ENCODE measurements around the gene CARS1.

The CARS1 gene

DNA sequence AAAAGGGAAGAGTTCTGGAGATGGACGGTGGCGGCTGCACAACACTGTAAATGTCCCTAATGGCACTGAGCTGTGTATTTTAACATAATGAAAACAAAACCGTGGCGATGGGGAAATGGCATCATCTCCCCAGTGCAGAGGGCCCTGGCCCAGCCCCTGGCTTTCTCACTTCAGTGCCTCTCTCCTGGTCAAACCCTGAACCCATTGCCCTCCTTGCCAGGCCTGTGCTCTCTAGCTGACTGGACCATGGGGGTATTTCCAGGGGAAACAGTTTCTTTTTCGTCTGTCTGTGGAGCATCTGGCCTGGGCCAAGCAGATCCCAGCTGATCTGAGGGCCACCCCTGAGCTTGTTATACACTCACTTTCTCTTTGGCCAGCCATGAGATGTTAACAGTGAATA is 47.7 kb downstream of the CARS1 start:
- DNase-seq (ENCODE audit: low read depth in 2 of 2): no peak

DNA sequence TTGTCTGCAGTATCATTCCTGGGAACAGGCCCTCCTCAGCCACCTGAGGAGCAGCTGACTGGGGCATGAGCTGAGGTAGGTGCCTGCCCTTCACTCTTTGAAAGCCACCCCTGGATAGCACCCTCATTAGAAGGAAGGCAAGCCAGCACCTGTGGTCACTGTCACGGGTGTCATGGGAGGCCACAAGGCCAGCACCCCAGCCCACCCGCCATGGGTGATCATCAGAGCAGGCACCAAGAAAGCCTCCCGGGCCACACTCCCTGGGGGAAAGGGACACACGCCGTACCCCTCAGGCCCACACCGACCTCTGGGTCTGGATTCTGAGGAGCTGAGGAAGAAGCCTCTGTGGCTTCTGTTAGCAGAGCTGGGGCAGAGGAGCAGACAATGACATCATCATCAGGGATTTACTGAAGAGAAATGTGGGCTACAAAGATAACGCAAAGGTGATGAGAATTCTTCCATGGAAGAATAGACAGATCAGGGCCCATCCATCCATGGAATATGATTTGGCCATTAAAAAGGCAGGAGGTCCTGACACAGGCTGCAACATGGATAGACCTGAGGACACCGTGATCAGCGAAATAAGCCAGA is 48.4 kb downstream of the CARS1 start:
- DNase-seq (ENCODE audit: low read depth in 2 of 2): no peak

DNA sequence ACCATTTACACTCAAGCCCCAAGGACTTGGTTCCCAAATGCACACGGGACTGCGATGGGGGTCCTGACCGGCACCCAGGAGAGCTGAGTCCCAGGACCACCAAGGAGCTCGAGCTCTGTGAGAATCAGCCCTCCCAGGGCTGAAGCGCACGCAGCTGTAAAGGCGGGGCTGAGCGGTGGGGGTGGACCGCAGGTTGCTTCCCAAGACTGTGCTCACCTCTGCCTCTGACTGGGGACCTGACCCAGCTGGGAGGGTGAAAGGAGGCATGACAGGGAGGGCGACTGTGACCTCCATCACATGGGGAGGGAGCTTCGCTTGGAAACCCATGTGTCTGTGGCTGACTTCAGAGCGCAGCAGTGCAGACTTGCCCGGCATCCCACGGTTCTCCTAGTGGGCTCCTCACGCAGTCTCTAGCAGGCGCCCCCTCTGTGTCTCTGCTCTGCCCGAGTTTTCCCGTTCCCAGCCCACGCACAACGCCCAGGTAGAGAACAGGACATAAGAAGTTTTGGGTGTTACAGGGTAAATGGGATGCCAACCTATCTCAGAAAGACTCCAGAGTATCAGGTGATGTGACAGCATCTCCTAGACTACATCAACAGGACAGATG is 49.7 kb downstream of the CARS1 start:
- DNase-seq (ENCODE audit: low read depth in 2 of 2): no peak

DNA sequence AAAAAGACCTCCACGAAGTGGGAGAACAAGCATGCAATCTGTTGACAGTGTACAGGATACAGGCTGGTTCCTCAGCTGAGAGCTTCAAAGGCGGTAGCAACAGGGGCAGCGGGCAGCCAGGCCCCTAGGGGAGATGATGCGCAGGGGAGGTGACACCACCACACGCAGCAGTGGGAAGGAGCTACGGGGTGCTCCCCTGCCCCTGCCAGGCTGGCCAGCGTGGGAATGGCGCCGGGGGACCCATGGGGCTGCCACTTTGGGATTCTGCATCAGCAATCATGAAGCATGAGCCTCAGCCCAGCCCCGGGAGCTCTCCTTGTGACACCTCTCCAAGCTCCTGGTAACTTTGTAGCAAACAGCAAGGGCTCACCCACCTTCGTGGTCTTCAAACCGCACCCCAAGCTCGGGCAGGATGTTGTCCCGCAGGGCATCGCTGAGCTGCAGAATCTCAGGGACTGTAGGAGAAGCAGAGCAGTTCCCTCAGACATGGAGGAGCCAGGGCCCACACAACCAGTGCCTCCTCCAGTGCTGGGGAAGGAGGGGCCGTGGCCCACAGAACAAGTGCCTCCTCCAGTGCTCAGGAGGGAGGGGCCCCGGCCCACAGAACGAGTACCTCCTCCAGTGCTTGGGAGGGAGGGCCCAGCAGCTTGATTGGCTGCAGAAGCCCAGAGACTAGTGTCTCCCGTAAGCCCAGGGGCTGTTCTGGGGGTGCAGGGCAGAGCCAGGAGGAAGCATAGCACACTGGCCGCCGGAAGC is 50.5 kb downstream of the CARS1 start:
- peak in 1 of 2 donors; percentile 22 for DNase-seq (ENCODE audit: low read depth in 2 of 2)

DNA sequence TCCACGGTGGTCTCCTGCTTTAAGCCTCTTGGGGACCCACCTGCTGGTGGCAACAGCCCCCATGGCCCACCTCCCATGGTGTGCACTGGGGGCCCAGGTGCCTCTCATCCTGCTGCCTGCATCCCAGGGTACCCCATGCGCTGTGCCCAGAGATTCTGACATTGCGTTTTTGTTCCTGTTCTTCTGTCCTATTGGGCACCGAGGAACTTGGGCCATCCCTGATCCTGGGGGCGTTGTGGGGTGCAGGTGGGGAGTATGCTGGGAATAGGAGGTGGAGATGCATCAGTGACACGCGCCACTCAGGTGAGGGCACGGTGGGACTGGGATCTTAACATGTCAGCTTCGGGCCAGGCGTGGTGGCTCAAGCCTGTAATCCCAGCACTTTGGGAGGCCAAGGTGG is 52.7 kb downstream of the CARS1 start:
- no peak for DNase-seq (ENCODE audit: low read depth in 2 of 2)

DNA sequence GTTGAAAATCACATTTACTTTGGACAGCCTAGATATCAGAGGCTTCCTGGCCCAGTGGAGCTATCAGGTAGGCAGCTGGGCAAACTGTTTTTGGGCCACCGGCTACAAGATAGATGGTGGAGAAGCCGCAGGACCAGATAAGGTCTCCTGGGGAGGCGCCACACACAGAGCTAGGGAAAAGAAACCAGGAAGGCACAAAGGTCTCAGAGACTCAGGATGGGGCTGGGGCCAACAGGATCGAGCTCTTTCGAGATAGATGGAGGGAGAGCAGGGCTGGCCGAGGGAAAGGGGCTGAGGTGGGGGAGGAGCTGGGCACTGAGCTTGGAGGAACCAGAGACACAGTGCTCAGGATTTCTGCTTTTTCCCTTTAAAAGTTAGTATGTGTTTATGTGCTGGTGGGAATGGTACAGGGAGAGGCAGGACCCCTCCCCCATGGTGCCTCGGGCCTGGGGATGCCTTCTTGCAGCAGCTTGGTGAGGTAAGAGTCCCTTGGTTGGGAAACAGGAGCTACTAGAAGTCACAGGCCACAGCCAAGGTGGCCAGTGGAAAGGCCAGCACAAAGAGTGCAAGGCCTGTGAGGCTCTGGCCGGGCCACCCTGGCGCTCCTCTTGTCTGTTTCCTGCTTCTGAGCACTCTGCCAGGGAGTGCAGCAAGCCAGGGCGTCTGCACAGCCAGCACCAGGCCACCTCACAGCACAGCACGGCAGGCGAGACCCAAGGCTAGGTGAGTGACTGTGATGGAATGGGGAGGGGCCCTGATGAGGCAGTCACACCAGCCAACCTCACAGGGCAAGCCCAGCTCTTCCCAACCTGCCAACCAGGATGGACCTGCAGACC is 53.6 kb downstream of the CARS1 start:
- DNase-seq (ENCODE audit: low read depth in 2 of 2): no peak

DNA sequence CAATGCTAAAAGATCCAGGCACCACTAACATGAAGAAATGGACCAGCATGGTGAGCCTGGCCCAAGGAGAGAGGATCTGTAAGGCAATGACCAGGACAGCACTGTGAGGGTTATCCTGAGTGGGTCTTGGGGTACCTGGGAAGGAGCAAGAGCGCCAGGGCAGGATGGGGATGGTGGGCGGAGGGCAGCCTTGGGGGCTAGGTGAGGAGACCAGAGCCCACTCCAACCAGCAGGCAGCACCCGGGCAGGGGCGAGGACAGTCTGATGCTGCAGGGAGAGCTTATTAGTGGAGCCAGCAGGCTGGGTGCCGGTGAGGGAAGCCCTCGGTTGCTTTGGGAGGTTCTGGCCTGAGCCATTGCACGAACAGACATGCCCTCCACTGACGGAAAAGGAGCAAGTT is 54.4 kb downstream of the CARS1 start:
- DNase-seq (ENCODE audit: low read depth in 2 of 2): no peak

DNA sequence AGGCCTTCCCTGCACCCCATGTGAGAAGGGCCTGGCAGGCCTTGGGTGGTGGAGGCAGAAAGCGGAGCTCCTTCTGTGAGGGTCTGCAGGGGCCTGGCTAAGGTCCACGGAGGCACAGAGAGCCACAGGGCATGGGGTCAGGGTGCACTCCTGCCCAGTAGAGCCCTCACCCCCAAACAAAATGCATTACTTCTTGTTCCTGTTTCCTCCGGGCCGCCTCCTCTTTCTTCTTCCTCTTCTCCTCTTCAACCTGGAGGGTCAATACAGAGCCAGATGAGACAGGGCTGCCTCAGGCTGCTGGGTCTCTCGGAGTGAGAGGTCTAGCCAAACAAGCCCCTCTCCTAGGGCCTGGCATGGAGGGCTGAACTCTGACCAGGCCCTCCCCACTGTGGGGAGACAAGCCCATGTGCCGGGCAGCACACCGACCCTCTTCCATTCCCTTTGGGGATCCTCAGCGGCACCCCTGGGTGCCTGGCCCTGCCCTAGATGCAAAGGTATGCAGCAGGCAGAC is 54.8 kb downstream of the CARS1 start:
- no peak for DNase-seq (ENCODE audit: low read depth in 2 of 2)

DNA sequence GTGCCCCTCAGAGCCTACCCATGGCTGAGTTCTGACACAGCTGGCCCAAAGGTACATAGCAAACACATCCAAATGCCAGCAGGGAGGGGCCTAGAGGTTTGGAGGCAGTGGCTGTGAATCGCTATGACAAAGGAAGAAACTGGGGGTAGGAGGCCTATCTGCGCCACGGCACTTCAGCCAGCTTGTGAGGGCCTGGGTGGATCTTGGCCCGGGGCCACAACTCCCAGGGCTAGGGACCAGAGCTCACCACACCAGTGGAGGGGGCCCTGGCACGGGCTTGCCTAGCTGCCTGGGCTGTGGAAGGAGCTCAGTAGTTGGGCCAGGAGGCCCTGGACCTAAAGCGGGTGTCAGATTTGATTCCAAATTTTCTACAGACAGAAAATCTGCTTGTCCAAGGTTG is 55.7 kb downstream of the CARS1 start:
- no peak for DNase-seq (ENCODE audit: low read depth in 2 of 2)

DNA sequence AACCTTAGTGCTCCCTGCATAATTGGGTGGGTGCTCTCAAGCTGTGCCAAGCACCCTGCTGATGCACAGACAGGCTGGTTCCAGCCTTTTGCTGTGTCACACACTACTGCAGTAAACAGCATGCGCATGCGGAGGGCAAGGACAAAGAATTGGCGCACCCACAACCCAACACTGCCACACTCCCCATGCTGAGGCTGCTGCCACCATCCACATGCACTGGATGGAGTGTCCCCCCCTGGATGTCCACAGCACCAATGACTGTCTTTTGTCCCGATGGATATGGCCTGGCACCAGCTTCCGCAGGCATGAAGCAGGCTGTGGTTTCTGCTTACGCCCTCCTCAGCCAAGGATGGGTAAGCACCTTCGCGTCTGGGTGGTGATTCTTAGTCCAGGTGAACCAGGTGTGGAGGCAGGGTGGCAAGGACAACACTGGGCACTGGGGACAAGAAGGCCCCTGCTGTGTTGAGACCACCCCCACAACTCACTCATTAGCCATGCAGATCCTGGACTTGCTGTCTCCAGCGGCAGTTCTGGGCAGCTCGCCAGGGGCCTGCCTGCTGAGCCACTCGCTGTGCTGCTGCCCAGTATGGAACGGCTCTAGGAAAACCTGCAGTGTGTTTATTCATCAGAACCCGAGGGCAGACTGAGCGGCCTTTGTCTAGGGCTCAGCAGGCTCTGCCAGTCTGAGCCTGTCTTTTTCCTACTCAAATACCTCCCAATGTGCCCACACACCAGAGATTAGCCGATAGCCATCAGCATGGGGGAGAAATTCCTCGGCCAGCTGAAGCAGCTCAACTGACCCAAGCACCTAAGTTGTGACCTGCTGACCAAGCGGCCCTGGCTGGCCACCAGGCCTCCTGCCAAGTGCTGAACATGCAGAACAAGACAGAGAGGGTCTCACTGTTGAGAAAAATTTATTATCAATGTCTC is 56.9 kb downstream of the CARS1 start:
- no peak for DNase-seq (ENCODE audit: low read depth in 2 of 2)

DNA sequence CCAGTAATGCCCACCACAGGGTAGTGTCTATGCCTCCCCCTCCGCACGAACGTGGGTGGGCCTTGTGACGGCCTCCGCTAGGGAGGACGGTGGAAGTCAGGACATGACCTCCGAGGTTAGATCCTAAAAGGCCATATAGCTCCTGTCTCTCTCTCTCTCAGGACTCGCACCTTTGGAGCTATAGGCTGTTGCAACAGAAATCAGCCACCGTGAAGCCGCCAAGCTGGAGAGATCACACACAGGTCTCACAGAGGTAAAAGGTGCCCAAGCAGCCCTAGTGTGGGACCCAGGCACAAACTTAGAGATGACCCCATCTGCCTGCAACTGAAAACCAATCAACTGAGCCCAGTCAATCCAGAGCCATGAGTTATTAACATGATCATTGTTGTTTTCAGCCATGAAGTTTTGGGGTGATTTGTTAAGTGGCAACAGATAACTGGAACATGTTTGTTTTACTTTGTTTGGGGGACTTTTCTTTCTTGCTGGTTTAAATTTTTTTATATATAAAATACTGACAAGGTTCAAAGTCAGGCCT is 57.7 kb downstream of the CARS1 start:
- DNase-seq (ENCODE audit: low read depth in 2 of 2): no peak

DNA sequence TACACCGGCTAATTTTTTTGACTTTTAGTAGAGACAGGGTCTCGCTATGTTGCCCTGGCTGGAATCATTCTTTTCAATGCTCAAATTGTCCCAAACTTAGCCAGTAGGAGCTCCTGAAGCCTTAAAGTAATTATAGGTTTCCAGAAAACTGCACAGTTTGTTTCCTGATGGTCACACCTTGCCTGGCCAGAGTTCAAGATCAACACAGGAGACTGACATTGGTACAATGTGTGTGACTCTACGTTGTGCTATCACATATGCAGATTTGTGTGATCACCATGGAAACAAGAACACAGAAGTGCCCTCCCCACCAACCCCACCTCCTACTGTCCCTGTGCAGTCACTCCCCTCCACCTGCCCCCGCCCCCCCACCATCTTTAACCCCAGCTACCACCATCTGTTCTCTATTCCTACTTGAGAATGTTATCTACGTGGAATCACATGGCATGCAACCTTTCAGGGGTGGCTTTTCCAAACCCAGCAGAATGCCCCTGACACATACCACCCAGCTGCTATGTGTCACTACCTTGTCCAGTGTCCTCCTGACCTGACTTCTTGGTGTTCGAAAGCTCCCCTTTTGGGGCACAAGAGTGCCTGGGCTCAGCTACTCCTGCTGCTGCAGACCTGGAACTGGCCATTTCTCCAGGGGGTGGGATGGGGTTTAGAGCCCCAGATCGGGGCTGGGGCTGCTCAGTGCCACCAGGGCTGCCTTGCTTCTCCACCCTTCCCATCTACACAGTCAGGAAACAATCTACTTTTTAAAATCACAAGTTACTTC is 59.0 kb downstream of the CARS1 start:
- no peak for DNase-seq (ENCODE audit: low read depth in 2 of 2)

DNA sequence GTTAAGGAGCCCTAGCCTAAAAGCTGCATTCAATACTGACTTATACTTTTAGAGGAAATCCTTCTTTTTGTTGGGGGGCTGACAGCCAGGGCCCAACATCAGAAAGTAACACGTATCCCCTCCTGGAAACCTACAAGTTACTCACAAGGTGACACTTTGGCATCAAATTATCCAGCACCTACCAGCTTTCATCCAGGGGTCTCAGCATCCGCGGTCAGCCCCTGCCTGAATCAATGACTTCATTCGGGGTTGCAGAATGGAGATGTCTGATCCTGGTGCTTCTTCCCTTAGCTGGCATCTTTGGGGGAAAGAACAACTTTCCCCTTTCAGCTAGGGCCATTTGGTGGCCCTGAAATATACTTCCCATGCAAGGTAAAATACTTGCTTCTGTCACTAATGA is 59.8 kb downstream of the CARS1 start:
- DNase-seq (ENCODE audit: low read depth in 2 of 2): no peak

DNA sequence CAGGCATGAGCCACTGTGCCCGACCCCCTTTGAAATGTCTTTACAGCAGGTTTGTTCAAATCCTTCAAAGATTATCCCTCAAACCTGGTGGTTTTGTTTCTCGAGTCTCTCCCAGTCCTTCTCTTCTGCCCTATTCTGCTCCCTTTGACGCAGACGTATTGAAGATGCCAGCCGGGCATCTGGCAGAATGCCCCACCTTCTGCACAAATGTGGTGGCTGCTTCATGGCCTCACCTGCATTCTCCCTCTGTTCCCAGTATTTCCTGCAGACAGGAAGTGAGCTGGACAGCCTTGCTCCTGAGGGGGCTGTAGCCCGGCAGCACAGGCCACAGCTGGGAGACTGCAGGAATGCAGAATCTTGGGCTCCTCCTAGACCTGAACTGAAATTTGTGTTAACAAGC is 60.2 kb downstream of the CARS1 start:
- DNase-seq (ENCODE audit: low read depth in 2 of 2): no peak

DNA sequence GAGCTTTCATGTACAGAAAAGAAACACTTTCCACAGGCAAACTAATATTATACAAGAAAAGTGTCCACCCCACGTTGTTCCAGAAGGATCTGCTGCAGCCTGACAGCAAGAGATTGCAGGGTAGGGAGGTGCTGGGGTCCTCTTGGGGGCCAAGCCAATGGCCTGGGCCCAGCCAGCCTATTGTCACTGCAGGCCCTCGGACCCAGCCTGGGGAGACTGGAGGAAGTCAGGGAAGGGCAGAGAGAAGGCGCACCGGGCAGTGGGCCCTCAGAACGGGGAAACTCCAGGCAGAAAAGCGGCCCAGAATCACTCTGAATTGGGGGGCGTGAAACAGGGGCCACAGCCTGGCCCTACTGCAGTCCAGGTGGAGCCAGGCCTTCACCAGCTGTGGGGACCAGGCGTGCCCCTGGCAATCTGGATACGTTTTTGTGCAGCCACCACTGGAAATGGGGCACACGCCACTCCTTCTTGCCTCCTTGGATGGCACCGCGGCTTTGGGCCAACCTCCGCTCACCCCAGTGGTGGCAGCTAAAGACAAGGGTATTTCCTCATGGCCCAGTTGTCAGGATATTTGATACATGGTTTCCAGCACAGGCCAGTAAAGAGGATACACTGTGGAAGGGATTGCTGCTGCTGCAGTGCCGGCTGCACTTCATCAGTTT is 61.2 kb downstream of the CARS1 start:
- no peak for DNase-seq (ENCODE audit: low read depth in 2 of 2)

DNA sequence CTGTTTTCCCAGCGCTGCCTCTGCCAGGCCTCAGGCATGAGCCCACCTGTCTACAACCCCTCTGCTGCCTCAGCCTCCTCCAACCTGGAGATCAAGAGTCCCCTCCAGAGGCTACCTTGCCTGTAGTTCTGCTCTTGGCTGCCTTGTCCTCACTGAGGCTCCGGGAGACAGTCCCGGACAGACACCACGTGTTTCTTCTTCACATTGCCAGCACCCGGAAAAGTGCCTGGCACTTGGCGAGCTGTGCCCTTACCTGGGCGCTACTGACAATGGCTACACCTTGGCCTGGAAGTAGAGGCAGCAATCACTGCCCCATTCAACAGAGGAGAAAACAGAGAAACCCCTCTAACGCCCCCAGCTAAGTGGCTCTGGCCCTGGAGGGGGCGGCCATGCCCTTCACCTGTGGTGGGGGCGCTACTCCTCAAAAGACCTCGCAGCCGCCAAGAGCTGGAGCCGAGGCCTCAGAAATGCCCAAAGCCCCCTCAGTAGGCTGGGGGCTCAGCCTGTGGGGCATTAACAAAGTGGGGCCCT is 62.1 kb downstream of the CARS1 start:
- DNase-seq (ENCODE audit: low read depth in 2 of 2): no peak

DNA sequence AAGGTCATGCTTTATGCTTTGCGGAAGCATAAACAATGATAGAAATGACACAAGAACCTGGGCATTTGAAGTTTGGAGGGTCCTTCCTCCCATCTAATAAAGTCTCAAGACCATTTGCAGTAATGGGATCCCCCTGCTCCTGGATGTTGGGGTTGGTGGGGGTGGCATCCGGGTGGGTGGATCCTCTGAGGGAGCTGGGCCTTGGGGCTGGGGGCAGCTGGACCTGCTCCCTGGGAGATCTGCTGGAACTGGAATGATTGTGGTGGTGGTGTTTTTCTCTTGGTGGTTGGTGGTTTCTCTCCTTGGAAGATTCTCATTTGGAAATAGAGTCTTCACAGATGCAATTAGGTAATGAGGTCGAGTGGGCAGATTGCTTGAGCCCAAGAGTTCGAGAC is 62.9 kb downstream of the CARS1 start:
- DNase-seq (ENCODE audit: low read depth in 2 of 2): no peak

DNA sequence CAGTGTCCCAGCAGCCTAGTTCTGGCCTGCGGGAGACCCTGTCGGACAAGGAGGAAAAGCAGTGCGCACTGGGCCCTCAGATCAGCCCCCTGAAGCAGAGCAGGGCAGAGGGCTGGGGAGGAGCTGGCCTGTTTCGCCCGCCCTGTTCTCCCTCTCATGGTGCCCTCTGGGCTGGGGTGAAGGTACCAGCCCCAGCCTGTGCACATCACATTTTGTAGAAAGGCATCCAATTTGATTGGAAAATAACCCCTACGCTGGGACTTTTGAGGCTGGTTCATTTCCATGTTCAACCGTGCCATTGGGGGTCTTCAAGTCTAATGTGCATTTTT is 64.3 kb downstream of the CARS1 start:
- DNase-seq (ENCODE audit: low read depth in 2 of 2): no peak

DNA sequence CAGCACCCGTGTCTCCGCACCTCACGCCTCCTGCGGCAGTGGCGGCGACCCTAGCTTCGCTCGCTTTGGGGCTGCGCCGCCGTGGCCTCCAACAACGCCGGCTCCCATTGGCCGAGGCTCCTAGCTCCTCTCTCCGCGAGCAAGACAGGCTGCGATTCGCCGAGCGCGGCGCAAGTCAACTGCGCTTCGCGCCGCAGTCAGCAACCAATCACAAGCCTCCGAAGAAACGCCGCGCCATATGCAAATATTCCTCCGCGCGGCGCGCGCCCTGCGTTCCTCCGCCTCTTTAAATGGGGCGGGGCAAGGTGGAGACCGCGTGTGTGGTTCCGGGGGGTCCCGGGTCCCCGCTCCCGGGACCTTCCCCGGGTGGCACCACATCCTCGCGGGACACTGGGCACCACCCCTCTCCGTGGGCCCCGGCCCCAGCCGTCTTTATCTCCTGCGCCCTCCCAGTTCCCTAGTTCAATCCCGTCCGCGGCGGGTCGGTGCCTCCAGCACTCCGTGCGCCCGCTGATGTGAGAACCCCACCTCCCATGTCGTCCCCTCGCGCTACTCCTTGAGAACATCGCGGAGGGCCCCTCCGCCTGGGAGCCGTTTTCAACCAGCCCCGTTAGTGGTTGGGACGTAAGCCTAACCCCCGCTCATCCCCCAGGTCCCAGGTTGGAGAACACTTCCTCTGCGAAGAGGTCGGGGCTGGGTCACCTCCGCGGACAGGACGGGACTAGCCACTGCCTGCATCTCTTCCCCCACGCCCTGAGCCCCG is 64.8 kb downstream of the CARS1 start, which contains the start of gene NAP1L4:
NAP1L4 (minus strand) TSS at position 96 of the 763 bp plus-strand sequence. CDS start 13,109 bp downstream, outside the sequence.
- peak; percentile 95 for DNase-seq (ENCODE audit: low read depth in 2 of 2)

Measured in stimulated activated CD8-positive, alpha-beta memory T cell treated with anti-CD3 and anti-CD28 coated beads, Interleukin-15, amount 100 ng/mL, for 48 hours (primary cell).